Loucy (cell line): Measurements from ENCODE around the gene TFAP2C.

Source experiments
- H2AFZ ChIP-seq: fragments of 200-600 bp; sonication (generic); 2 replicates; pipeline ENCODE4 v1.6.0; 2016; ENCODE audit warnings: antibody characterized with exemption, mild to moderate bottlenecking, low read length, moderate library complexity
- H3F3A ChIP-seq: fragments of 200-600 bp; 2 replicates; pipeline ENCODE4 v1.6.0; 2016; ENCODE audit warnings: antibody characterized with exemption, low read depth, mild to moderate bottlenecking
- H3K27me3 ChIP-seq: fragments of 200-600 bp; sonication (generic); 2 replicates; pipeline ENCODE4 v1.6.1; 2014; ENCODE audit warnings: low read length, mild to moderate bottlenecking; ENCODE audit not compliant: insufficient read depth, poor library complexity, severe bottlenecking
- H3K36me3 ChIP-seq: fragments of 200-600 bp; sonication (generic); 2 replicates; pipeline ENCODE4 v1.6.1; 2016; ENCODE audit warnings: low read length; ENCODE audit not compliant: insufficient read depth
- H3K4me1 ChIP-seq: fragments of 200-600 bp; sonication (generic); 2 replicates; pipeline ENCODE4 v1.5.1; 2014; ENCODE audit warnings: low read length, mild to moderate bottlenecking; ENCODE audit not compliant: insufficient read depth, poor library complexity, severe bottlenecking
- H3K4me2 ChIP-seq: fragments of 200-600 bp; sonication (generic); 2 replicates; pipeline ENCODE4 v1.6.0; 2014; ENCODE audit warnings: antibody characterized with exemption, low read length, low read depth, mild to moderate bottlenecking; ENCODE audit not compliant: poor library complexity, severe bottlenecking
- H3K4me3 ChIP-seq: fragments of 200-600 bp; sonication (generic); 2 replicates; pipeline ENCODE4 v1.5.1; 2014; ENCODE audit warnings: low read length, mild to moderate bottlenecking, mixed read lengths; ENCODE audit not compliant: poor library complexity, severe bottlenecking
- H3K79me2 ChIP-seq: fragments of 200-600 bp; sonication (generic); 2 replicates; pipeline ENCODE4 v1.6.1; 2014; ENCODE audit warnings: low read length; ENCODE audit not compliant: insufficient read depth
- H3K9ac ChIP-seq: fragments of 200-600 bp; sonication (generic); 2 replicates; pipeline ENCODE4 v1.6.0; 2014; ENCODE audit warnings: mild to moderate bottlenecking, low read depth, low read length, moderate library complexity; ENCODE audit not compliant: poor library complexity, severe bottlenecking
- H3K9me2 ChIP-seq: fragments of 200-600 bp; sonication (generic); replicated peaks from 2 replicates; pipeline ENCODE4 v1.6.1; 2016; ENCODE audit warnings: low read depth, low read length, mixed read lengths
- H3K9me3 ChIP-seq: fragments of 200-600 bp; sonication (generic); 2 replicates; pipeline ENCODE4 v1.6.1; 2014; ENCODE audit warnings: mild to moderate bottlenecking, antibody characterized with exemption, low read length, low read depth; ENCODE audit not compliant: insufficient read depth
- H4K20me1 ChIP-seq: fragments of 200-600 bp; sonication (generic); 2 replicates; pipeline ENCODE4 v1.6.0; 2014; ENCODE audit warnings: antibody characterized with exemption, low read length, mild to moderate bottlenecking; ENCODE audit not compliant: insufficient read depth, poor library complexity, severe bottlenecking
- EZH2phosphoT487 ChIP-seq: fragments of 200-600 bp; IDR thresholded peaks from 2 replicates; pipeline ENCODE4 v1.6.1; 2018; ENCODE audit warnings: antibody characterized with exemption, mild to moderate bottlenecking, moderate library complexity, borderline replicate concordance
- TF ChIP-seq, protein P1 (sequence below): fragments of 200-600 bp; sonication (generic); conservative IDR thresholded peaks from 2 replicates; pipeline ENCODE4 v1.5.1; 2014; ENCODE audit warnings: mild to moderate bottlenecking, antibody characterized with exemption, low read length

TFAP2C gene

DNA sequence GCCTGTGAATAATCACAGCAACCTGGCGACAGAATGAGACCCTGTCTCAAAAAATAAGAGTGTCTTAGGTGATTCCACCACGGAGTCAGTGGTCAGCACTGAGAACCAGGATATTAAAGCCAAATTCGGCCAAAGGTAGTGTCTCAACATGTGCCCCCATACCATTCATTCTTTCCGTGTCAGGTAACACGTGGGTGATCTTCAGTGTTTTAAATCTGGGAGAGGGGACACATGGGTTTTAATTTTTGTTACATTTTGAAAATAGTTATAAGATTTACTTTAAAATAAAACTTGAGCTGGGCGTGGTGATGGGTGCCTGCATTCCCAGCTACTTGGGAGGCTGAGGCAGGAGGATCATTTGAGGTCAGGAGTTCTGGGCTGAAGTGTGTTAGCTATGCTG, 59.0 kb downstream of the TFAP2C start:
- H3K4me2 ChIP-seq, result no peak overlapping the region
- no peaks in the 10 kb centered on the region for H4K20me1 ChIP-seq
- no peak overlapping the region for H3K9ac ChIP-seq
- no peaks in the 10 kb centered on the region; the same call in 1 of the 2 replicates for H3K9me3 ChIP-seq
- no peak overlapping the region for H2AFZ ChIP-seq
- TF ChIP-seq EZH2phosphoT487, result no peak
- TF ChIP-seq, protein P1, sequence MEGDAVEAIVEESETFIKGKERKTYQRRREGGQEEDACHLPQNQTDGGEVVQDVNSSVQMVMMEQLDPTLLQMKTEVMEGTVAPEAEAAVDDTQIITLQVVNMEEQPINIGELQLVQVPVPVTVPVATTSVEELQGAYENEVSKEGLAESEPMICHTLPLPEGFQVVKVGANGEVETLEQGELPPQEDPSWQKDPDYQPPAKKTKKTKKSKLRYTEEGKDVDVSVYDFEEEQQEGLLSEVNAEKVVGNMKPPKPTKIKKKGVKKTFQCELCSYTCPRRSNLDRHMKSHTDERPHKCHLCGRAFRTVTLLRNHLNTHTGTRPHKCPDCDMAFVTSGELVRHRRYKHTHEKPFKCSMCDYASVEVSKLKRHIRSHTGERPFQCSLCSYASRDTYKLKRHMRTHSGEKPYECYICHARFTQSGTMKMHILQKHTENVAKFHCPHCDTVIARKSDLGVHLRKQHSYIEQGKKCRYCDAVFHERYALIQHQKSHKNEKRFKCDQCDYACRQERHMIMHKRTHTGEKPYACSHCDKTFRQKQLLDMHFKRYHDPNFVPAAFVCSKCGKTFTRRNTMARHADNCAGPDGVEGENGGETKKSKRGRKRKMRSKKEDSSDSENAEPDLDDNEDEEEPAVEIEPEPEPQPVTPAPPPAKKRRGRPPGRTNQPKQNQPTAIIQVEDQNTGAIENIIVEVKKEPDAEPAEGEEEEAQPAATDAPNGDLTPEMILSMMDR, result no peak
- H3K4me1 ChIP-seq, result no peaks in the 10 kb centered on the region
- no peaks in the 10 kb centered on the region for H3K27me3 ChIP-seq
- H3K36me3 ChIP-seq, result no peaks in the 10 kb centered on the region
- no peaks in the 10 kb centered on the region for H3F3A ChIP-seq
- H3K9me2 ChIP-seq, result no peaks in the 10 kb centered on the region
- no peaks in the 10 kb centered on the region for H3K79me2 ChIP-seq
- no peak overlapping the region for H3K4me3 ChIP-seq
